Stimulated activated CD4-positive, alpha-beta T cell treated with anti-CD3 and anti-CD28 coated beads, Interleukin-12 subunit alpha, Interleukin-12 subunit beta, amount 100 ng/mL, for 24 hours (primary cell): ENCODE results near the gene POP4.
A peak's percentile ranks its signal among the peaks of the same experiment; 100 is the strongest.

Experiments used
- DNase-seq, 2 experiments: peaks; one replicate each; pipeline ENCODE4 v3.0.0-alpha.2; 2020; ENCODE audit warnings: low read depth in 2 of 2

The POP4 gene

DNA sequence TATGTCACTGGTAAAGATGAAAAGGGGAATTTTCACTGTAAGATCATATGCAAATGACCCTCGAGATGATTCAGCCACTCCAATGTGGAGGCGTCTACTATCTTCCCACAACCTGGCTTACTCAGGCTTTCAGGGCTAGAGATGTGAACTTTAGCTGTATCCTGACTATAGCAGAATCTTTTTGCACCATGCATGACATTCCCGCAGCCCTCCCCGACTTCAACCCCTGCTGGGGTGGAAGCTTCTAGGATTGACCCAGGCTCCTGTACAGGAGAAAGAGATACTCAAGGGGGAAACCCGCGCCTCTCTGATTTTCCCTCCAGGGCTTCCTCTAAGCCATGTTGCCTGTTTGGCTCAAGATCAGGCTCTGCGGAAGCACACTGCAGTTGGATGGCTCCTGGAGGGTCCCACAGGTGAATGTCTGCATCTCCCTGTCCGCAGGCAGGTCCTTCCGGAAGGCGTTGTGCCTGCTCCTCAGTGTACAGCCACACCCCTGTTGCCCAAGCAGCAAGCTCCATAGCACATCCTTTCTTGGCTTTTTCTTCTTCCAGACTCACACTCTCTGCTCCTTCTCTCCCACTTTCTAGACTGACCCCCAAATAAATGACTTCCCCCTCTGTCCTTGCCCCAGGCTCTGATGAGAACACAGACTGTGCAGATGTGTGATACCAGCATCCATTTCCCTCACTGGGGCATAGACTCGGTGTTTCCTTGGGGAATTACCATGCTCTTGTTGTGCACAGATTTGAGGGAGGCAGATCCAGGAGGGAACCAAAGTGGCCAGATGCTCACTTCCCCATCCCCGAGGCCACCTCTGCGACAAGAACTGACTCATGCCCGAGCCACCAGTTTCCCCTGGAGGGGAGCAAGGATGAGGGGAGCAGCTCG is 29.1 kb upstream of the POP4 start:
- DNase-seq, result peak; percentile 20 to 21

DNA sequence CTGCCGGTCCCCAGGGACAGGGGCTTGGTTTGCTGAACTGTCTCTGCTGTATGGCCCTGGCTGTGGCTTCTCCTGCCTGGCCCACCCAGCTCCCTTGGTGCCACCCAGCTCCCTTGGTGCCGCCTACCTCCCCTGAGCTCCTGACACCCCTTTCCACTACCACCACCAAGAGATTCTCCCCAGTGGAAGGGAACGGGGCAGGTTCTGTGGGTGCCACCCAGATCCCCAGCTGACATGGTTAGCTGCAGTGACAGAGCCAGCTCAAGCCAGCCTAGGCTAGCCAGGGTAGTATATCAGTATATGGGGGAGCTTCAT is 28.5 kb upstream of the POP4 start:
- DNase-seq, result no peak

DNA sequence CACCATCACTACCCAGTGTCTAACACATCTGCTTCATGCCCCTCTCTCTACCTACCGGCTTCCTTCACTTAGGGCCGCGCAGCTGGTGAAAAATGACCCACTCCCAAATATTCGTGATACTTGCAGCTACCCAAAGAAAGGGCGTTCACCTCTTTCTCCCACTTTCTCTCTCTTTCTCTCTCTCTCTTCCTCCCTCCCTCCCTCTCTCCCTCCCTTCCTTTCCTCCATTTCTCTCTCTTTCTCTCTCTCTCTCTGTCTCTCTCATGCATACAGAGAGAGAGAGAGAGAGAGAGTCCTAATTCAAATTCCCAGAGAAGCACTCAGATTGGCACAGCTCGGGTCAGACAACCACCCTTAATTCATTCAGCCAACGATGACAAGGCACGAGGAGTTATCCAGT is 27.7 kb upstream of the POP4 start:
- no peak for DNase-seq

DNA sequence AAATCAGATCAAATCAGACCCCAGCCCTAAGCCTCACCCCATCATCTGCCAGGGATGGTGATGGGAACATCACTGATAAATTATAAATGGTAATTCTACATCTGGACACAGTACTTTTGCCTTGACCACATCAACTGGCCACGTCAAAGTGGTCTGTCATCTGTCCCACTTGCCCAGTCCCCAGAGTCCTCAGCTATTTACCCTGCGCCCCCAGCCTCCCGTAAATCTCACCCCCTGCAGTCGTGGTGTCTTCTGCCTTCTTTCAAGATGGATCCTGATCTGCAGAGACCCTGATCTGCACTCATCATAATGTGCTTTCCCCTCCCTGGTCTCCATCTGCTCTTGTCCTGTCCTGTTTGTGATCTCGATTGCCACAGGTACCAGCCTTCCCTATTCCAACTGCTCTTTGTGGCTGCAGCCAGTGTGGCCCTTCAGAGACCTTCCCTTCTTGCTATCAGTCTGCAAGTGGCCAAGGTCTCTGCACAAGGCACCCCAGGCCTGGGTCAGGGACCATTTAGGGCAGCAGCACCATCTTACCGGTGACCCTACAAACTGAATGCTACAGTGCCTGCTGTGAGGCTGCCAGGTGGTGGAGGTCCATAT is 26.7 kb upstream of the POP4 start:
- no peak for DNase-seq

DNA sequence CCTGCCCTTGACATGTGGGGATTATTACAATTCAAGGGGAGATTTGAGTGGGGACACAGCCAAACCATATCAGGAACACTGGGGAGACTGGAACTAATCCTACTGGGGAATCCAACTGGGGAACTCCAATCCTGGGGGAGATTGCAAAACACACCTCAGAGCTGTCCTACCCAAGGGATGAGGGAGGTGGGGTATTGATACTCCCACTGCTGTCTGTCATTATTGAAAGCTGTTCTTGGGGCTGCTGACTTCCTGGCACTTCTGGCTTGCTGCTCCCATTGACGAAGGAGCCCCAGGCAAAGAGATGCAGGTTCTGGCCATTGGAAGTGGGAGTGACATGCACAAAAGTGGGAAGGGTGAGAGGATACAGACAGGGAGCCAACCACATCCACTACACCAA is 24.7 kb upstream of the POP4 start:
- DNase-seq, result no peak

DNA sequence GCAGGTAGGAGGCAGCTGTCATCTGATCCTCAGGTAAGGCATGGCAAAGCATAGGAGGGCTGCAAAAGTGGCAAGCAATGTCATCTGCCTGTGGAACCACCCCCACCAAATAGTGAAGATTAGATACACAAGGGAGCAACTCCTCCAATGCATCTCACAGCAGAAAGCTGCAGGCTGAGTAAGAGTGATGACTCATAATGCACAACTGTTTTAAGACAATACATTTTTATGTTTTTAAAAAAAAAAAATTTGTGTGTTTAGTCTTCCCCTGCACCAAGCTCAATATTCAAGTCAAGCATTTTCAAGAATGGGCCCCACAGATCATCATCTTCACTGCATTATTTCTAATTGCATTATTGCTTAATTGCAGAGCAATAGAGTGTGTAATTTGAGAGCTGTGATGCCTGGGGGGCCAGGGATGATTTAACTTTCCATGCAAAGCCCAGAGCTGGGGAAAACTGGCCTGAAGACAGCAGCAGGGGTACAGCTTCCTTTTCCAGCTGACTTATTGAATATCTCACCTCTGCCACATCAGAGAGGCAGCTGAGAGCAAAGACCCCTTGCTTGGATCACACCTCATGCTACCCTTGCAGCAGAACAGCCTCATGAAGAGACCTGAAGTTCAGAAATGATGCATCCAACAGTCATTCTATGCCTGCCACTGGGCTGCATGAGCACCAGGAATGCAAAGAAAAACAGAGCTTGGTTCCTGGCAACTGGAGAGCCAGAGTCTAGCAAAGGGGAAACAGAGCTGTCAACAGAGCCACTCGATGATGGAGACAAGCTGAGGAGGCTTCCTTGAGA is 22.7 kb upstream of the POP4 start:
- DNase-seq, result no peak

DNA sequence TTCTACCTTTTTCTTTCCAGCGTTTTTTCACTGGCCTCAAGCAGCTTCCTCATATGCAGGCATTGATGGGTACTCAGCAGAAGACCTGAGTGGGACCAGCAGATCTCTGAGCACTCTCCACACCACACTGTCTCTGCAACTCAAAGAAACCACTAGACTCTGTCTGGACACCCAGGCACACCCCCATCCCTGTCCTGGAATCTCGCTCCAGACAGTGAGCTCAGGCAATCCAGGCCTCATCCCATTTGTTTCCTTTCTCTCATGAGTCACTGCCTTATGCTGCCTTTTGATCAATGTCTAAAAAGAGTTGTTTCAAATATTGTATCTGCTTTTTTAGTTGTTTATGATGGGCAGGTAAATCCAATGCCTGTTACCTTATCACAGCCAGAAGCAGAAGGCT is 19.7 kb upstream of the POP4 start:
- no peak for DNase-seq

DNA sequence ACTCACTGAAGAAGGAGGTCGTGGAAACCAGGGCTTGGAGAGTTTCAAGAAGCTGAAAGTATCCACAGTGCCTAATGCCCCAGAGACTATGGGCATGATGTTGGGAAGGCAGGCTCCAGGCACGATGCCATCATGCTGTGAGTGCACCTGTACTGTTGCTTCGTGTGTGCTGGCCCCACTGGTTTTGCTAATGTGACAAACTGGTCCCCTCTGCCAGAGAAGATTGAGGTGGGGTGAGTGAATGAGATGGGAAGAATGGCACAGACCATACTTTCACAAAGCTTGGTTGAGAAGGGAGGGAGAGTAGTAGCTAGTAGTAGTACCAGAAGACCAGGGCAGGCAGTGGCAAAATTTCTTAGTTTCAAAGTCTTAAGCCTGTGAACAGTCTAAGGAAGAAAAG is 19.0 kb upstream of the POP4 start:
- no peak for DNase-seq

DNA sequence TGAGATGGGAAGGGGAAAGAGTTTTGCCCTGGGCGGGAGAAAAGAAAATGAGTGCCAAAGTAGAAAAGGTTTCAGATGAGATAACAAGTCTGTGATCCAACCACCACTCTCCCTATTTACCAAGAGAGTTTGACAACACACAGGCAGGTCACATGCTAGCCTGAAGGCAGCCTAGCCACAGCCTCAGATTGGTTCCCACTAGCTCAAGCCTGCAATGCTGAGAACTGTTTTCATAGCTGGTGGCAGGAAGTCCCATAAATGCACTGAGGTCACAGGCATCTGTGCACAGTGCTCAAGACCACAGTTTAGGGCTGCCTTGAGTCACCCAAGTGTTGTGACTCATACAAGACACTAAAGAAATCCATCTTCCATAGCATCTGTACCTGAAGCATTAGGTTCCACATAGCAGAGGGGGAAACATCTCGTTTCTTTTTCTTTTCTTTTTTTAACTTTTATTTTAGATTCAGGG is 18.5 kb upstream of the POP4 start:
- DNase-seq, result peak; percentile 27 to 43

DNA sequence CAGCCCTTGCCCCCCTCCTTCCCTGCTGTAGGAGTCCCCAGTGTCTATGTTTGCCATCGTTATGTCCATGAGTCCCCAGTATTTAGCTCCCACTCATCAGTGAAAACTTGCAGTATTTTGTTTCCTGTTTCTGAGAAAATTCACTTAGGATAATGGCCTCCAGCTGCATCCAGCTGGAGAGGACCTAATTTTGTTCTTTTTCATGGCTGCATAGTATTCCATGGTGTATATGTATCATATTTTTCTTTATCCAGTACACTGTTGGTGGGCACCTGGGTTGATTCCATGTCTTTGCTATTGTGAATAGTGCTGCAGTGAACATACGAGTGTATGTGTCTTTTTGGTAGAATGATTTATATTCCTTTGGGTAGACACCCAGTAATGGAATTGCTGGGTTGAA is 18.0 kb upstream of the POP4 start:
- no peak for DNase-seq

DNA sequence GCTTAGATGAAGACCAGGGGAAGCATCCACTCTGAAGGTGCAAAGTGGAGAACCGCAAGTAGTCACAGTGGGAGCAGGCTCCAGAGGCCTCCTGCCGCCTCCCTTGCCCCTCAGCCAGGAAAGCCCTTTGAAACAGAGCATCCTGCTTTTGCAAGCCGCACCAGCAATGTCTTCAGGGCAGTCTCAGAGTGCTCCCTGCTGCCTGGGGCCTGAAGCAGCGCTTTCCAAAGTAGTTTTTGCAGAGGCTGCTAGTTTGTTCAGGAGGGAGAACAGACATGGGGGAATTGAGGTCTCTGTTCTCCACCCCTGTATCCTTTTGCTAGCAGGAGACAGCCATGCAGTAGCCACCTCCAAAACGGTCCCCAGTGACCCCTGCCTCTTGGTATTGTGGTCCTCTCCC is 15.8 kb upstream of the POP4 start:
- DNase-seq, result no peak

DNA sequence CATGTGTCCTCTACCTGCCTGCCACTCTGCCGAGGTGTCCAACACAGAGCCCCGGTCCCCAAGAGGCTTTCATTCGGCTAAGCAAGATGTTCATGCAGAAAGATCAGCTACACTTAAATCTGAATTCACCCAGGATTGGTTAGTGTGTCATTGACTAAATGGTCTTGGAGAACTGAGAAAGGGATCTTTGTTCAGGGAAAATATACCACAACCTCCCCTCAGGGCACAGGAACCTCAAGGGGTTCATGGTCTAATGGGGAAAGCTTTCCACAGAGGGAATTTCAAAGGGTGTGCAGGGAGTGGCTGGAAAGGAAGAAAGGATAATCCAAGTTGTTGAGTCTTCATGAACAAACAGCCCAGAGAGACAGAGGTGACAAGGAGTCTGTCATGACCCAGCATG is 14.4 kb upstream of the POP4 start:
- no peak for DNase-seq

DNA sequence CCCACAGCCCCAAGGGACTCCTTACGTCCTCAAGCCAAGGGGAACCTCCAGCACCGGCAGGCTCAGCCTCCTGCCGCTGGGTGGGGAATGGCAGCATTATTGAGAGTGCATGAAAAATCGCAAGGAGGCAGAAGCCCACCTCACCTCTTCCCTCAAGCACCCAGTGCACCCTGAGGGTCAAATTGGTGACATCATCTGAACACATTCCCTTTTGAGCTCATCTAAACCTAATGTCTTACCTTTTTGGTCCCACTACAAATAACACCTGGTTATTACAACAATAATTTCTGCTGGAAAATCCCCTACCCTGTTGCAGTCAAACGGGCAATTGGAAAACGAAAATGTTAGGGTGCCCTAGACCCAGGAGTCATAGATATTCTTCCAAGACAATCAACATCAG is 12.2 kb upstream of the POP4 start:
- no peak for DNase-seq

DNA sequence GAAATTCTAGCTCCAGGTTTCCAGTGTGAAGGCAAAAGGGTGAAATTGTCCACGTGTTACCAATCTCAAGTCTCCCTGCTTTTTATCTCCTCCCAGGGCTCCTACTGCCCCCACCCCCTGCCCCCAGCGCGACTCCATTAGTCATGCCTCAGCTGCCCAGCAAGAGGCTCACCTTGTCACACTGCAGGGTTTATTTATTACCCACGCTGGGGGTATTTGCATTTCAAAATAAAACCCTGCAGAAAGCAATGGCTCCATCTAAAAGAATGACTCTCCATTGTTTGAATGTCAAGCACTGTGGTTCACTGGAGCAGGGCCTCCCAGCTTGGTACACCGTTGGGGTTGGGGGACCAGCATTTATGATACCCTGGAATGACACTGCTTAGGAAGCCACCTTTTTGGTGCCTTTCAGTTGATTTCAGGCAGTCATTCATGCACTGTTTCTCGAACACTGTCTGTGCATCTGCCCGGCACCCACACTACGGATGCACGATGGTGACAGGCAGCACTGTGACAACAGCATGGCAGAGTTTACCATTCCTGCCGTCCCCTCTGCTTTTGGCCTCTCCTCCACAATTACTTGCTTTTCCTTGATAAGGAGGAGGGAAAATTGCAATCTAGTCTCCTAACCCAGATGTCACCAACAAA is 9.9 kb upstream of the POP4 start:
- no peak for DNase-seq

DNA sequence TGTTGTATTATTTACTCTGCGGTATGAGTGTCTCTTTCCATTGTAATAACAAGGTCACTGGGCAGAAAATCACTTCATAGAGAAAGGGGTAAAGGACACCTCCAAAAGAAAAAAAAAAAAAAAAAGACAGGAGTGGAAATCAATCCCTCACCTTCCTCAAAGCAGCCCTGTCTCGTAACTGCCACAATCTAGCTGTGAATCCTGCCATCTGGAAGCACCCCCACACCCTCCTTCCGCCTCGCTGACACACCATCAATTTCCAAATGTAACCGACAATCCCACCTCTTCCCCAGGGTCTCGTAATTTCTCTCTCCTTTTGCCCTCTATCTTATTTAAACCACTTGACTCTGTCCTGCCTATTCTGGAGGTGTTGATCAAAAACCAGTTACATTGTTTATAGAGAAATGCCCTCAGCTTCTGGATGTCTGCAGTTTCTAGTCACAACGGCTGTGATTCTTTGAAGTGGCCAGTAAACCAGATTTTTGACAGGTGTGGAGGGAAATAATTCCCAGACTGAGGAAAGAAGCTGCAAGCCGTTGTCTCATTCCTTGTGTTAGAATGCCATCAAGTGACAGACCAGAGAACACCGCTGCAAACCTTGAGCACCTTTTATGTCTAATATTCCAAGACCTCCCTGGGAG is 9.1 kb upstream of the POP4 start:
- no peak for DNase-seq

DNA sequence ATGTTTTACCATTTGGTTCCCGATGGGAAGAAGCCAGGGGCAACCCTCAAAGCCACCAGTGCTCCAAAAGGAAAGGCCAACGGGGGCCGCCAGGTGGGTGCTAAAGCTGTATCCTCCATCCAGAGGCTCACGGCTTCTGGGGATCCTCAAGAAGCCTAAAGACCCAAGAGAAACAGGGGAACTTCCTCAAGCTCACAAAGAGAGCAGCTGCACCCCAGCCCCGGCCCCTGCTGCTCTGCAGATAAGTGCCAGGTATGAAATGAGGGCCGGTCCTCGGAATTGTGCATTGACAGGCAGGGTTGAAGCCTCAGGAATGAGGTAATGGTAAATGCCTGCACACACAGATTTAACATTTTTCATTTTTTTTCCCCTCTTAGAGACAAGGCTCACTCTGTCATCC is 8.0 kb upstream of the POP4 start:
- DNase-seq, result no peak

DNA sequence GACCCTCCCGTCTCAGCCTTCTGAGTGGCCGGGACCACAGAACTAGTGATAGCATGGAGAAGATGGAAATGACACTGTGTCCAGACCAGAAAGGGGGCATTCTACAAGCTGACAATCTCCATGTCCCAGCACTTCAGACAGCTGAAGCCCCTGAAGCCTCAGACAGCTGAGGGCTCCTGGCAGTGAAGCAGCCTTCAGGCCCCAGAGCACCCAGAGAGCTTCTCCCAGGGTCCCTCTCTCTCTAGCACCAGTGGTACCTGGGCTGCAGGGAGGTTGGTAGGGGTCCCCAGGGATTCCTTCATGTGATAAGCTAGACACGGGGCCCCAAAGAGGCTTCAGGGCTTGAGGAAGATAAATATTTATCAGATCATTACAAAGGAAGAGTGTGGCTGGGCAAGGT is 7.6 kb upstream of the POP4 start:
- DNase-seq, result no peak

DNA sequence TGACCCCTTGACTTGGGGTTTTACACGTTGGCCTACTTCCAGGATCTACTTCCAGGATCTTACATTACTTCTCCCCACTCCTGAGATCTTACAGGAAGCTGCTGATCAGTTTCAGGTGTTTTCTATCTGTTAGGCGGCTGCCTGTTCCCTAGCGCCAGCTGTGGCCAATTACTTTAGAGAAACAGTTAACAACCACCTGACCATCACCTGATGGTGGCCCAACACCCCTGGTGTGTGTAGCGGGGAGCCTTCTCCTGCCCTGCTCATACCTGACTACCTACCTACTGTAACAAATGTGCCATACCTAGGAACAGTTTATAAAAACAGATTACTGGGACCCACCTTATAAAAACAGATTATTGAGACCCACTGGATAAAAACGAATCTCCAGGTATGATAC is 2.8 kb upstream of the POP4 start:
- DNase-seq, result no peak

DNA sequence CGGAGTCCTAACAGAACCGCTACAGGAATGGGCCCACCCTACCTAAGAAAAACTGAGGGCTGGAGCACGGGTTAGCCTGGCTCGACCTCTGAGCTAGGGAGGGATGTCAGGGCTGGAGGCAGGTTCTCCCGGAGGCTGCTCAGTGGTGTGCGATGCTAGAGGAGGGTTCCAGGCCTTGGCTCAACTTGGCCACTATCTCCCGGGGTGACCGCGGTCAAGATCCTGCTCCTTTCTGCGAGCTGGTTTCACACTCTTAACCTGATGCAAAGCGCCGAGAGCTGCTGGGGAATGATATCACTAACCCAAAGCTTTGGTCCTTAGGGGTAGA is 301 bp downstream of the POP4 start:
- no peak for DNase-seq

DNA sequence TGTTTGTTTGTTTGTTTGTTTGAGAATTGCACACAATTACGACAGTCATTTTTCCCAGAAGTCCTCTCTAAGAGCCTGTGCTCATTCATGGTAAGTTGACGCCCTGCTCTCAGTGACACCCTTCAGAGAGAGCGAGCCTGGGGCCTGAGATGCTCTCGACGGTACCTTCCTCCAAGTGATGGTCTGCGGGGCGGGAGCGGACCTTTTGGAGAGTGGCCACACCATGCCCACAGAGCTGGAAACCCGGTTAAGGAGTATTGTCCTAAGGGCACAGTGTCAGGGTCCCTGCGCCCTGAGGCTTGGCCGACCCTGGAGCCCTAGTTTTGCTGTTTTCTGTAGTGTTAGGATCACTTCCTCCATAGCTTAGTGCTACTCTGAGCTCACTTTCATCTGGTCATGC is 3.6 kb downstream of the POP4 start:
- no peak for DNase-seq

DNA sequence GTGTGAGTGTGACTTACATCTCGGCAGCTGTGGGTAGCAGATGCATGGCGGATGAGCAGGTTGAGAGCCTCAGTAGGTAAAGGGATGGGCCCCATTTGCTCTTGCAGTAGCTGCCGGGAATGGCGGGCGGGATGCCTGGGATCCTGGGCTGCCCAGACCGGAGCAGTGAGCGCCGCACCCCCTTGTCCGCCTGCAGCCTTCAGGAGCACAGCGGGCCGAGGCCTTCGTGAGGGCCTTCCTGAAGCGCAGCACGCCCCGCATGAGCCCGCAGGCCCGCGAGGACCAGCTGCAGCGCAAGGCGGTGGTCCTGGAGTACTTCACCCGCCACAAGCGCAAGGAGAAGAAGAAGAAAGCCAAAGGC is 4.1 kb downstream of the POP4 start:
- DNase-seq, result no peak
